ENCODE data around the gene SCMH1.

DNA sequence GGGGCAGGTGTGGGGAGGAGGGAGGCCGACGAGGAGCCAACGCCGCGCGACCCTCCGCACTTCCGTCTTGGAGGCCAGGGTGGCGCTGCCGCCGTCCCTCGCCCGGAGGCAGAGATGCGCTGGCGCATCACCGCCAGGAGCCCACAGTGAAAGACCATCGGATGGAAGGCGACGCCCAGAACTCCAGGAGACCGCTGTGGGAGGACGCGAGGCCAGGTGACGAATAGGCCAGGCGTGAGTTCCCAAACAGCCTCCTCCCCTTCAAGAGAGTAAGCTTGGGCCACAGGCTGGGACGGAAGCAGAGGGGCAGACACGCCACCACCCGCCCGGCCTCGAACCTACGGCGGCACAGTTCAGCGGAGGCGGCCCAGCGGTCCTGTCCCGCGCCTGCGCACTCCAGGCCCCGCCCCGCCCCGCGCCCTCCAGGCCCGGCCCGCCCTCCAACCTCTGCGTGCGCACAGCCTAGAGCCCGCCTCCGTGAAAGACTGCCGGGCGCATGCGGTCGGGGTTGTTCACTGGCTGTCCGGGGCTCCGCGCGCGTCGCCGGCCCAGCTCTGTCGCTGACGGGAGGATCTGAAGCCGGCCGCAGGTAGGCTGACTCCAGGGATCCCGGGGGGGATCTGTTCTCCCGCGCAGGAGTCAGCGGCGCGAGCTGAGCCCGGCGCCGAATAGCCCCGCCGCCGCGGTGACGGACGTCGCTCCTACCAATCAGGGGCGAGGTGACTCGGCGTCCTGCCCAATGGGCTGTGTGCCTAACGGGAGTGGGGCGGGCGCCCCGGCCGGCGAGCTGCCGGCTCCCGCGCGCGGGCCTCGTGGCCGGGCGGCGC is 262.7 kb downstream of the SCMH1 start, which contains the start of gene CTPS1:
- TF ChIP-seq GATA2 (IDR thresholded peaks at IDR 0.05; ENCODE audit: low read depth, low read length), result no peak
- TF ChIP-seq GATA3 (IDR thresholded peaks at IDR 0.05; ENCODE audit: low read depth, low read length), result no peak

Data from SH-SY5Y (cell line).